ENCODE measurements around the gene AXIN2. TPM values are rescaled to one million over a fixed set of nuclear protein-coding genes. Genes with fewer than 3 reads are reported as not detected.

Gene AXIN2
- polyA plus RNA-seq, 1 donor: 19.4 TPM

DNA sequence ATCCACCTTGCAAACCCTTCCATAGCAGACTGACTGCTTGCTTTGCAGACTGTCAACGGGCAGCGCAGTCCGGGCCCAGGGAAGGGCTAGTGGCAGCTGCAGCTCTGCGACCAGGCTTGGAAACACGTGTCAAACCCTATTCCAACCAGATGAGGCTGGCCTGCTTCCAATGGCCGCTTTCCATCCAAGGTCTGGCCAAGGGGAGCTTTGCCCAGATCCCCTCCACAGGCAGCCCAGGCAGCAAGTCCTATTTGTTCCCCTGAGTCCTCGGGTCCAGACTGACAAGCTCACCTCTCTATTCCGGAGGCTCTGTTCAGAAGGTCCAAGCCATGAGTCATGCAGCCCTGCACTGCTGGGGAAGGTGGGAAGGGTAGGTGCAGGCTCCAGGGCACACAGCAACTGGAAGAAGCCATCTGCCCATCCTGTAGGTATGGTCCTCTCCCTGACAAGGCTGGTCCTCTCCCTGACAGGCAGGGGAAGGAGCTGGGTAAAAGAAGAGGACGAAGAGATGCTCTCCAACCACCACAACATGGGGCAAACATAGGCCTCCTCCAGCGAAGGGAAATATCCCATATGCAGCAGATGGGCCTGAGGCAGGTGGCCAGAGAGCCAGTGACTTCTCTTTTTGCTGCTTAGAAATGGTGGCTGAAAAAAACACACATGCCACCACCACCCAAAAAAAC, 22.6 kb upstream of the AXIN2 start:
- peak; percentile 36 for DNase-seq

DNA sequence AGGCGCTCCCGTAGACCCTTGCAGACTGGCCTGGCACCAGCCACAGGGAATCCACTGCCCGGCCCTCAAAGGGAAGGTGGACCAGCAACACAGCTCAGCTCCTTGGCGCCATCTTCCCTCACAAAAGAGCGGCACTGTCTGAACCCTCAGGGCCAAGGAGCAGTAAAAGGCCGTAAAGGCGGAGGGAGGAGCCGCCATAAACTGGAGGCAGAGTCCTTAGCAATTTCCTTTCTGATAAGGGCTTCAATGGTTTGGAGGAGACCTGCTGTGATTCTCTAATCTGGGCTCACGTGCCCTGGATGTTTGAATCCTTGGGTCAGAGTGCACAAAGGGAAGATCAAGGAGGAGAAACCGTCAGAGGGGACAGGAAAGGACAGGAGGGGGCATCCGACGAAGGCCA, 15.5 kb upstream of the AXIN2 start:
- no peak for DNase-seq

DNA sequence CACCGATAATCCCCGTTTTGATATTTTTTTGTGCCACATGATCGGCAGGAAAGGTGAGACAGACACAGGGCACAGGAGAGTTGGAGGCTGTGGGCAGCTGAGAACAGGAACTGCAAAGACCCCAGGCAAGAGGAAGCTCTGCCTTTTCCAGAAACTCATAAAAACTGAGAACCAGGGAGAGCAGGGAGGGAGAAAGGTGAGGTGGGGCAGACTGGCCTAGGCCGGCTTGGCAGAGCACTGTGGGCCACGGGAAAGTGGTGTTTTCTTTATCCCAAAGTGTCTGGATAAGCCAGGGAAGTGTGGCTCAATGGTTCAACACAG, 11.8 kb upstream of the AXIN2 start:
- no peak for DNase-seq

DNA sequence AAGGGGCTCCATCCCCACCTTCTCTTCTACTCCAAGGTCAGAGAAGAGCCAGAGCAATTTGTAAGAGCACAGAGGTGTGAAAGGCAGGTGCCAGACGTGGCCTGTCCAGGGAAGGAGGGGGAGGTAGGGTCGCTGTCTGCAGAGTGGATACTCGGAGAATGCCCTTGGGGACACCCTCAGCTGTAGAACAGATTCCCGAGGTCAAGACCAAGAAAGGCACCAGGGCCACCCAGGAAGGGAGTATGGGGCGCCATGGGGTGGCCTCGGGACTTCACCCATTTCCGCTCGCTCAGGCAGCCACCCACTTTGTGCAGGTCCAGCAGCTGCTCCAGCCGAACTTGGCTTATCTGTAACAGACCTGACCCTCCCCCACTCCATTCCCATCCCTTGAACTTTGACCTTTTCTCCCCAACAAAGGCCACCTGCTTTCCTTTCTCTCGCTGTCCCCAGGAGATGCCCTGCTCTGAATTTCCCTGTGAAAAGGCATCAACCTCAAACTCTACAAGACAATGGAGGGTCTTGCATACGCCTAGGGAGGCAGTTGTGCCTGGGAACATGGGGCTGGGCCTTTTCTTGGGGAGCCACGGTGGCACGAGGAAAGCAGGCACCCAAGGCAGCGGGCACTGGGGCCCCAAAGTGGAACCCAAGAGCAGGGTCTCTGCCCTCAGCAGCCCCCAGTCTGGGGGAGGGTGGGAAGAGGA, 11.3 kb upstream of the AXIN2 start:
- no peak for DNase-seq

DNA sequence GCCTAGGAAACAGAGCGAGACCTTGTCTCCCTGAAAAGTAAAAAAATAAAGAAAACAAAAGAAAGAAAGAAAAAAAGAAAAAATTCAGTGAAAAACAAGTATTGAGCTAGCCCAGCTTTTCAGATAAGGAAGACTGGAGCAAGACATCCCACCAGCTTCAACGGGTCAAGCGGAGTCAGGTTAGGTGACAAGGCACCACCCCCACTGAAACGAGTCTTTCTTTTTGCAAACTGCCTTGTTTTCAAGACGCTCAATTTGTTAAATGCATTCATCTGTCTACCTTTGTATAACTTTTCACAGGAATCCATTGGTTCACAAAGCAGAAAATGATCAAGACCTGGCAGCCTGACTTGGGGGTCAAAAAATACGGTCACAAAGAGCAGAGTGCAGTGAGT, 10.7 kb upstream of the AXIN2 start:
- no peak for DNase-seq

DNA sequence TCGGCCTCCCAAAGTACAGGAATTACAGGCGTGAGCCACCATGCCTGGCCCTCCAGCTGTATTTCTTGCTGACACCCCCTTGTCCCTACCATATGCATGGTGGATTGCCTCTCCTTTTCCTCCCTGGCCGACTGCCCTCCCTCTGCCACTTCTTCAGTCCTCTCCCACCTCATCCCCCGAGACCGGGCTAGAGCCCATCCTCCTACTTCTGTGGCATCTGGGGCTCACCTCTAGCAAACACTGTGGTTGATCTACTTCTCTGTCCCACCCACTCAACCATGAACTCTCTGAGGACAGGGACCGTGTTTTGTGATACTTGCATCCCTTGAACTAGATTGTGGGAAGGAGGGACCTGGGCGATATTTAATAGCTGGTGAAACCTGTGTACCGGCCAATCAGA, 7.5 kb upstream of the AXIN2 start:
- DNase-seq: no peak

DNA sequence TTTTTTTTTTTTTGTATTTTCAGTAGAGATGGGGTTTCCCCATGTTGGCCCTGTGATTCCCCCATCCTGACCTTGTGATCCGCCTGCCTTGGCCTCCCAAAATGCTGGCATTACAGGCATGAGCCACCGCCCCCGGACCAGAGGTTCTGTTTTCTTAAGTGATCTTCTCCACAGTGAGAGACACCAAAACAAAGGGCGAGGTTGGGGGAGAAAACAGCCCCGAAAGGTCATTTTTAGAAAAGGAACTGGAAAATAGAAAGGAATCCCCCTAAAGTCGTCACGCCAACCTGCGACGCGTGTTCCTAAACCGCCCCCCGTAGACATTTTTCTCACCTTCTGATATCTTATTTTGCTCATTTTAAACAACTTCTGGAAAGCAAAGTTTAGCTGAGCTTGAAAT, 6.1 kb upstream of the AXIN2 start:
- no peak for DNase-seq

DNA sequence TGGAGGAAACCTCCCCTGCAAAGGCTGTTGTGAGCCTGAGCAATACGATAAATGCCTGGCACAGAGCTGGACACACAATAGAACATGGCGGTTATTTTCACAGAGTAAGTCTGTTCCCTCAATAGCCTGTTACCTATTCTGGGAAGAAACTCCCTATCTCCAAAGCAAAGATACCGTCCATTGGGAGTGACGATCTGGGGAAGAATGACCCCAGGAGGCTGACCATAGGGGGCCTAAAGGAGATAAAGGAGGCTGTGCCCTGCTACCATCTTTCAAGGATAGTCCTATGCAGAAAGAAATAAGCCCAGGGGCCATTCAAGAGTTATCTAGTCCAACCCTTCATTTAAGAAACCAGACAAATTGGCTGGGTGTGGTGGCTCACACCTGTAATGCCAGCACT, 4.1 kb upstream of the AXIN2 start:
- DNase-seq: no peak

DNA sequence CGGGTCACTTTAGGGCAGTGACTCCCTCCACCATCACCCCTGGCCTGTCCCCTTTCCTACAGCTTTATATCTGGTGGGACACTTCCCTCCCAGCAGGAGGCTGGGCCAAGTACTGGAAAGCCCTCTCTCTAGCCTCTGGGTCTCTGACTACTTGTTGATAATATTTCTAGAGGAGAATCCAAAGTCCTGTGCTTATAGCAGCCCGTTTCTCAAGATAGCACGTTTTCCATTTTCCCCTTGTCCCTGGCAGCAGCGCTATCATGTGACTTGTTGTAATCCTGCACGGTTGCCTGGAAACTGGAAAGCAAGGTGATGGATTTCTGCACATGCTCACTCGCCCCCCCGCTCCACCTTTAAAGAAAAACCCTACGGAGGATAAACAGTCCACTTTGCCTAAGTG, 3.3 kb upstream of the AXIN2 start:
- DNase-seq: peak; percentile 71

DNA sequence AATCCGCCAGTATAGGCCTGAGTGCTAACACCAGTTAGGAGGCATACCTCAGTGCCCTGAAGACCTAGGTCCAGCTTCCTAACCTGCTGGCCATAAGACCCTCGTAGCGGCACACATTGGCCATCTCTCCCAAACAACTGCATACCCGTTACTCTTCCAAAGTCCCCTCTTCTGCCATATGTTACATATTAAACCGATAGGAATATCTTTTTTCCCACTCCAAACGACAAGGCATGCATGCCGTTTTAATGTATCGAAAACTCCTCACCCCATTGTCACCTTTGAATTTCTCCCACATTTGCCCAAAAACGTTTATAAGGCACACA, 721 bp upstream of the AXIN2 start:
- no peak for DNase-seq

DNA sequence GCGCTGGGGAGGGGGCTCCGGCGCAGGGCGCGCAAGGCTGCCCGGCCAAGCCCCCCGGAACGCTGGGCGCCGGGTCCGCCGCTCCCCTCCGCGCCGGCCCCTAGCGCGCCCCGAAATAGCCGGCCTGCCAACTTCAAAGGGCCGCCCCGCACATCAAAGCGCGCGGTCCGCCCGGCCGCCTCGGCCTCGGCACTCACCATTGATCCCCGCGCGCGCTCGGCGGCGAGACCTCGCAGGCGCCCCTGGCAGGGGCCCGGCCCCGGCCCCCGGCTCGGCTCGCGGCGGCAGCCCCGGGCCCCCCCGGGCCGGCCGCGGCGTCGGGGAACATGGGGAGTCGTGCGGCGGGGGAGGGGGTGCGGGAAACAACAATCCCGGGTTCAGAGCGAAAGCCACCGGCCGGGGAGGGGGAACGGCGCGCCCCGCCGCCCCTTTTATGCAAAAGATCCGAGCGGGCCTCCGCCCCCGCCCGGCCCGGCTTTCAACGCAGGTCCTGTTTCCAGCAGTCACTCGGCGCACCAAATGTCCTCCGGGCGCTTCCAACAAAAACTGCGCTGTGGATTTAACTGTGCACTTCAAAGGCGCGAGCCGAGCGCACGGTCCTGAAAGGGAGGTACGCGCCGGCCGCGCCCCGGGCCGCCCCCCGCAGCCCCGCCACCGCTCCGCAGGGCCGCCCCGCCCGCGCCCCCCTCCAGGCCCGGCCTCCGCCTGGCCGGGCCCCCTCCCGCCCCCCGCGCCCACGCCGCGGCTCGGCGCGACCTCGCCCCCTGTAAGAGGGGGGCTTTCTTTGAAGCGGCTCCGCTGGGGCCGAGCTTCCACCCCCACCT, 608 bp downstream of the AXIN2 start:
- DNase-seq: peak; percentile 90

DNA sequence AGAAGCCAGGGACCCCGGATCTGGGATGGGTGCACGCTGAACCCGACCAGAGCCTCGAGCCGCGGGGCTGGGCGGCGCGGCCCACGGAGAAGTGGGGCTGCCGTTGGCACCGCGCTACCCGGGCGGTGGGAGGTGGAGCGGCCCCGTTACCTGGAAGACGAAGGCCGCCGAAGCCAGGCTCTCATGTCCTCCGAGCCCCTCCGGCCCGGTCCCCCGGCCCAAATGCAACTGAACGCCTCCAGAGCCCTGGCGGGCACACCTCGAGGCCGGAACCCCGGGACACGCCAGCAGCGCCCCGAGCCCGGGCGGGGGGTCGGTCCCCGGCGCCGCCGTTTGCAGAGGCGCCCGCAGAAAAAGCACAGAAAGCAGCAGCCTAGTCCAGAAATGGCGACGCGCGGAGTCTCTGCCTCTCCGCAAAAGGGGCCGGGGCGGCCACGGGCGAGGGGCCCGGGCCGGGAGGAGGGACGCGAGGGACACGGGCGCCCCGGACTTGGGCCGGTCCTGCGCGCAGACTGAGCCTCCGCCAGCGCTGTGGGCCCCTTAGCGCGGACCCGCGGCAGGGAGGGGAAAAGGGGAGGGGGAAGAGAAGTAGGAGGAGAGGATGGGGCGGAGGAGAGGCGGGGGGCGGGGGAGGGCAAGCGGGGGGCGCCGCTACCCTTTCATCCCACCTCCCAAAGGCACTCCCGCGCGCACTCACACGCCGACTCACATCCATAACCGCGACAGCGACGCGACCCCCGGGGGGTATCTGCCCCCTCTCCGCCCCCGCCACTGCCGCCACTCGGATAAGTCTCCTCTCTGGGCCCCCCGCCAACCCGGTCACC, 1.4 kb downstream of the AXIN2 start:
- DNase-seq: peak; percentile 64

DNA sequence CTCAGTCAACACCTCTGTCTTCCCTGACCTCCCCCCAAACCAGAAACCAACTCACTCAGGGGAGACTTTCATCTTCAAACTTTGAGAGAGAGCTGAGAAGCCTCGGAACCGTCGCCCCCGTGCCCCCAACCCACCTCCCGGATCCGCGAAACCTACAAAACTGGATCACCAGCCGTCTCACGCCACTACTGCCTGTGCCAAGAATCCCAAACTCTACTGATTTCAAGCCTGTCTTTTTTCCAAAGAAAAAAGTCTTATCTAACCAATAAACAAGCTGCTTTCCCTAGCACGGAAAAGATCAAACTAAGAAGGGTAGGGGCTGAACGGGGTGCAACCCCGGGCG, 2.0 kb downstream of the AXIN2 start:
- no peak for DNase-seq

DNA sequence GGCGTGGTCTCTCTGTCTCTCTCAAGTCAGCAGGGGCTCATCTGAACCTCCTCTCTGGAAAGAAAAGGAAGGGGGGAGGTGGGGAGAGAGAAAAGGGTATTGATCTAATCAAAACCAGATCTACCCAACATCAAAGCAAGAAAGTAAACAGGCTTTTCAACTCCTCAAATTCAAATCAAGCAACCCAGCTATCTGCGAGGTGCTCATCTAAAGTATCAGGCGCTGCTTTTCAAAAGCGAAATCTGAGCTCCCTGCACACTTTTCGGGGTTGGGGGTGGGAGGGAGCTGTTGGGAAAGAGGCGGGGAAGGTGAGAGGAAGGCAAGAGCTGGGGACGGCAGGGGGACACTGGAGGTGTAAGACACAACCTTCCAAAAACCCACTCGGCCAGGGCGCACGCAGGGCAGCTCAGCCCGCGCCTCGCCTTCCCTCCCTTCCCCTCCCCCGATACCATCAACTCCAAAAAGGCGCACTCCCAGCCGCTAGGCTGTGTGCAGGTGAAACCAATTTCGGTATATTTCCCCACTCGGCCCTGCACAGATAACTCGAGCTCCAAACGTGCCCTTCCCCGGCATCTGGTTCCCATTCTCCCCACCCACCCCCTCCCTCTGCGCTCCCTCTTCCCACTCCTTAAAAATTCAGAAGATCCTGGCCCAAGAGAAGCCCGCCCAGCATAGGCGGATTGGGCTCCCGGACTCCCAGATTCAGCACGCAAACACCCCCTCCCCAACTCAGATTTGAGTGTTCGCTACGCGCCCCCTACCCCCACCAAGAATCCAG, 2.6 kb downstream of the AXIN2 start:
- no peak for DNase-seq

DNA sequence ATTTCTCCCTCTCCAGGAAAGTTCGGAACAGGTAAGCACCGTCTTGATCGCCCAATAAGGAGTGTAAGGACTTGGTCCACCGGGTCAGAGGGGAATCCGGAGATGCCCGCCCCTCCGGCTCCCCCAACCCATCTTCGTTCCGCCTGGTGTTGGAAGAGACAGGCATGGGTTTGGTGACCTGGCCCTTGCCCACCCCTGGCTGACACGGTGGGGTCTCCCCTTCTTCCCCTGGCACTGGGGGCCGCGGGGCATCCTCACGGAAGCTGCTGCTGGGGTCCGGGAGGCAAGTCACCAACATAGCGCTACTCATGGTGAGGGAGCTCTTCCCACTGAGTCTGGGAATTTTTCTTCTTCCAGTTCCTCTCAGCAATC, 3.2 kb downstream of the AXIN2 start:
- DNase-seq: no peak

DNA sequence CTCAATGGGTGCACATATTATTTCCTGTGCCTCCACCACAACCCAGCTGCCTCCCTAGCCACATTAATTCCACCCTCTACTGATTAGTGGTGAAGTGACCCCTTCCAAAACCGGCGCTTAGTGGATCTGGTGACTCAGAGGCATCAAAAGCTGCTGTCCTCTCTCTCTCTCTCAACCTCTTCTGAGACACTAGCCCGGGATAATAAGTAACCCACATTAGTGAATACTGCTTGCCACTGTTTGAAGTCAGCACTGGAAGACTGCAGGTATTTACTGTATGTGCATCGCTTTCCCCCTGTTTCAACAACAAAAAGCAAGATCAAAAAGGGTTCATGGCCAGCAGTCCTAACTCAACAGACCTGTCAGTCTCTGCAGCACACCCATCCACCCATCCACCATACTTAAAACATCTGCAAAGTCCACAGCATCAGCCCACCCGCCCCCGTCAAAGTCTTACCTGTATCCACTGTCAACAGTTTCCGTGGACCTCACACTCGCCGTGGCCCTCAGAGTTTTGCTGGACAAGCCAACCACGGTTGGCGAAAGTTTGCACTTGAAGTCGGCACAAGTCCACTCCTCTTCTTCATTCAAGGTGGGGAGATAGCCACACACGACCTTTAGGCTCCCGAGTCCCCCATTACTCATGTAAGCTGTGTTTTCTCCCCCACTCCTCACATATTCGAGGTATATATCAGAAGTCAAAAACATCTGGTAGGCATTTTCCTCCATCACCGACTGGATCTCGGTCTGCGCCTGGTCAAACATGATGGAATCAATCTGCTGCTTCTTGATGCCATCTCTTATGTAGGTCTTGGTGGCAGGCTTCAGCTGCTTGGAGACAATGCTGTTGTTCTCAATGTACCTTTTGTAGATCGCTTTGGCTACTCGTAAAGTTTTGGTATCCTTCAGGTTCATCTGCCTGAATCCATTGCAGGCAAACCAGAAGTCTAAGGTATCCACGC, 3.8 kb downstream of the AXIN2 start:
- DNase-seq: no peak

DNA sequence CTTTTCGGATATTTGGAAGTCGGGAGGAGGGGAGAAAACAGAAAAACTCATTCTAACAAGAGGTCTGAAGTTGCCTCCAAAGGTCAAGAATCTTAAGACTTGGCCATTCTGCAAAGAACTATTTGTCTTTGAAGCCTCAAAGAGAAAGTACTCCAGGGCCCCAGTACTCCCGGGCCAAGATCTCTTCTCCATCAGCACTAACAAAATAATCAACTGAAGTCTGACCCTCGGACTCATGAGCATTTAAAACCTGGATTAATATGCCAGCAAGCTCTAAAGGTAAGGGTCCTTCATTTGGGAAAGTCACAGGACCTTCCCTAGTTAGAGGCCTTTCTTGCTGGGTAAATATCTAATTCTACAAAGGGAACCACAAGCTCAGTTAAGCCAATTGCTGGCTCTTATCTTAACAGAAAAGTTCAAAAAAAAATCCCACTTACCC, 4.5 kb downstream of the AXIN2 start:
- no peak for DNase-seq

DNA sequence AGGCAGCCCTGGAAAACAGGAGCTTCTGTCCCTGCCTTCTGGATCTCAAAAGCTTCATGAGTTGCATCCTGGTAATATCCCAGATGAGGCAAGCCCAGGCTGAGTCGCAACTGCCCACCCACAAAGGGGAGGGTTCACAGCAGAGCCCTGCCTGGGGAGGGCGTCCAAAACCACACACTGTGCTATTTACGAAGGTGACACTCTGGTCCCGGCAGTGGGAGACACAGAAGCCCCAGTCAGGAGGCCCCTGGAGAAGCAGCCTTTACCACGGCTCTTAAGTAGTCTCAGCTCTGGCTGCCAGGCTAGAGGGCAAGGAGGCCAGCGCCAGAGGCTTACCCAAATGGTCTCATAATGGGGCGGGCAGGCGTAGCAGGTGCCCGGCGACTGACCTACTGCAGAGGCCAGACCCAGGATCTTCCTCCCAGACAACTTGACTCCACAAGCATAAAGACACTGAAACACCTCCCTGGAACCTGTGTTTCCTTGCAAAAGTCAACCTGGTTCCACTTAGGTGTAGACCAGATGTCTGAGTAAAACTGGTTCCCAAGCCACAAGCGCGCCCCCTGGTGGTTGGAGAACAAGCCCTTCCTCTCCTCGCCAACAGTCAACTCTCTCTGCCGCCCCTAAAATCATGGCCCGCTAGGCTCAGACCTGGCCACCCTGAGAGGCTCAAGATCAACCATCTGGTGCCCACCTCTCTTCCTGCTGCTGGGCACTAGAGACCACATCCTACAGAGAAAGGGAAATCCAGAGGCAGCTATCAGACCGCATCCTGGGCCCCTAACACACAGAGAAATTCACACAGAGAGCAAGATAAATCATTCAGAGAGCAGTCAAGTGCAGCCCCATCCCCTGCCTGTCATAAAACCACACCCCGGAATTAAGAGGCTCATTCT, 5.2 kb downstream of the AXIN2 start:
- no peak for DNase-seq

DNA sequence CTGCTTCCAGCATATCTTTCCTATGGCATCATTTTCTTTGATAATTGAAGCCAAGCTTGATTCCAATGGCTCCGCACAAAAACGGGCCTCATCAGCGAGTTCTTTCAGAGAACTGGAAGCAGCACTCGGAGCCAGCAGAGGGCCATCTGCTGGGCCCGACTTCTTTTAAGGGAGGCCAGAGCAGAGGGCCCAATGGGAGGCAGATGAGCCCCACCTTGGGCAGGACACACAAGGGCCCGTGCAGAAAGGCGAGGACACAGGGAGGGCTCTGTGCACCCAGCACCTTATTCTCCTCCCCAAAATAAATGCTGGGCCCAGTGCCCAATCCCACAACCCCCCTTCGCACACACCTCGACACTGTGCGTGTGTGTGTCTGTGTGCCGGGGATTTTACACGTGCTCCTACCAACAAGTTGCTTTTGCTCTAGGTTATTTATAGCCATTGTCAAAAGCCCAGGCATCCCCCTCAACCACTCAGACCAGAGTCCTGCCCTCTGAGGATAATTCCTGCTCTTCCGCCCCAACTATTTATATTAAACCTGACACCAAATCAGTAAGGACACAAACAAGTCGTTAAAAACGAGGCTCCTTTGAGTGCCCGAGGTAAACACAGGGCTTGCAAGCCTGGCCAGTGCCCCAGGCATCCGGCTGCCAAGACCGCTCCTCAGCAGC, 6.8 kb downstream of the AXIN2 start:
- no peak for DNase-seq

Measured in hindlimb muscle (tissue), 1 donor.